Glutamatergic neuron (in vitro differentiated cells): ENCODE data around the gene COQ3. TPM values are rescaled to one million over a fixed set of nuclear protein-coding genes. Genes with fewer than 3 reads are reported as not detected.

Experiments used
- DNase-seq: peaks from one replicate; pipeline ENCODE4 v3.0.0; 2022
- H3K27ac Mint-ChIP-seq: one replicate; pipeline ENCODE4 v1.8.0; 2020; ENCODE audit warnings: mild to moderate bottlenecking, mixed read lengths, inconsistent platforms; ENCODE audit not compliant: unreplicated experiment
- H3K27me3 Mint-ChIP-seq: one replicate; pipeline ENCODE4 v1.8.0; 2020; ENCODE audit warnings: mild to moderate bottlenecking, moderate library complexity, mixed read lengths, inconsistent platforms; ENCODE audit not compliant: unreplicated experiment
- H3K36me3 Mint-ChIP-seq: one replicate; pipeline ENCODE4 v1.8.0; 2020; ENCODE audit warnings: mild to moderate bottlenecking, mixed read lengths, inconsistent platforms; ENCODE audit not compliant: unreplicated experiment
- H3K4me1 Mint-ChIP-seq: one replicate; pipeline ENCODE4 v1.8.0; 2020; ENCODE audit warnings: mild to moderate bottlenecking, low read depth, mixed read lengths, inconsistent platforms; ENCODE audit not compliant: unreplicated experiment
- H3K4me3 Mint-ChIP-seq: one replicate; pipeline ENCODE4 v1.8.0; 2020; ENCODE audit warnings: mild to moderate bottlenecking, mixed read lengths, inconsistent platforms; ENCODE audit not compliant: unreplicated experiment
- H3K9me3 Mint-ChIP-seq: one replicate; pipeline ENCODE4 v1.8.0; 2020; ENCODE audit warnings: mild to moderate bottlenecking, moderate library complexity, mixed read lengths, inconsistent platforms; ENCODE audit not compliant: unreplicated experiment
- total RNA-seq: library from RNA; stranded (reverse); fragmentation: NEBNext Ultra II Directional; extraction: Animal tissue kit (Norgen Biotek cat#: 25700); gene quantifications from one replicate; pipeline ENCODE4 v1.2.1, GENCODE V29; 2021; ENCODE audit not compliant: unreplicated experiment
- TF ChIP-seq, protein P1 (sequence below): fragments of 200-600 bp; sonication (generic); IDR thresholded peaks from one replicate; pipeline ENCODE4 v1.5.0; 2021; ENCODE audit not compliant: partially characterized antibody, unreplicated experiment

COQ3 gene
- total RNA-seq, 1 donor from 2014 or later: 3.8 TPM

DNA sequence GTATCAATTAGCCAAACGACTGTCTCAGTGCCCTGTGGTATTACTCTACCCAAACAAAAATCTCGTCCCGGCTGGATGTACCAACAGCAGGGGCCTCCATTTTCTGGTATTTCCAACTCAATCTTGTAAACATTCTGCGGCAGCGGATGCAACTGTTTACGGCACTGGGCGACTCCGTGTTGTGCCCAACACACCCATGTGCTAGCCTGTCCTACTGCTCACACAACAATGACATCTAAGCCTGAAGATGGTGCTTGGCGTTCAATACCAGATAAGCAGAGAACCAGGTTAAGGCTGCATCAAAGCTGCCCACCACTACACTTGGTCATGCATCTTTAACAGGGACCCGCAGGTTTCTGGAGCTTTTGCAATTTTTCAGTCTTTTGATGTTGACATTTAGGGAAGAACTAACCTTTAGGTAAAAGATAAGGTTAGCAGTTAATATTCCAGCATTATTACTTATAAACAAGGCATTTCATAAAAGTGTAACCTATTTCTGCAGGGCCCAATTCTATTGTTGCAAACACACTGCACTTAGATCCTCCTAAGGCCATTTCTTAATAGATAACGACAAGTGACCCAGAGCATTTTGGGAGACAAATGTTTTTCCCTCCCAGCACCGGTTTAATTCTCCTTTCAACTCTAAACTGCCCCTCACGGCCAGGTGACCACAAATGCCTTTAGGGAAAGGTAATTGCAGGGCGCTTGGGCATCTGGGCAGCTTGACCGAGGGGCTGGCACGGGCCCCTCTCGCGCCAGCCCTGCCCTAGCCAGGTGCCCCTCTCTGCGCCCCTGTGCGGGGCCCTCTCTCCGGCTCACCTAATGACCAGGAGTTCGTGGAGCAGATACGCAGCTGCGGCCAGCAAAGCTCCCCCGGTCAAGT lies 45.5 kb downstream of the COQ3 start:
- peak overlapping the region; percentile 92 for H3K4me3 Mint-ChIP-seq
- peaks cover 4% of the 10 kb centered on the region for H3K9me3 Mint-ChIP-seq
- peak overlapping the region; percentile 93 for H3K27ac Mint-ChIP-seq
- peaks cover 12% of the 10 kb centered on the region for H3K4me1 Mint-ChIP-seq
- no peak for DNase-seq
- peaks cover 5% of the 10 kb centered on the region for H3K27me3 Mint-ChIP-seq
- no peaks in the 10 kb centered on the region for H3K36me3 Mint-ChIP-seq
- TF ChIP-seq, protein P1, sequence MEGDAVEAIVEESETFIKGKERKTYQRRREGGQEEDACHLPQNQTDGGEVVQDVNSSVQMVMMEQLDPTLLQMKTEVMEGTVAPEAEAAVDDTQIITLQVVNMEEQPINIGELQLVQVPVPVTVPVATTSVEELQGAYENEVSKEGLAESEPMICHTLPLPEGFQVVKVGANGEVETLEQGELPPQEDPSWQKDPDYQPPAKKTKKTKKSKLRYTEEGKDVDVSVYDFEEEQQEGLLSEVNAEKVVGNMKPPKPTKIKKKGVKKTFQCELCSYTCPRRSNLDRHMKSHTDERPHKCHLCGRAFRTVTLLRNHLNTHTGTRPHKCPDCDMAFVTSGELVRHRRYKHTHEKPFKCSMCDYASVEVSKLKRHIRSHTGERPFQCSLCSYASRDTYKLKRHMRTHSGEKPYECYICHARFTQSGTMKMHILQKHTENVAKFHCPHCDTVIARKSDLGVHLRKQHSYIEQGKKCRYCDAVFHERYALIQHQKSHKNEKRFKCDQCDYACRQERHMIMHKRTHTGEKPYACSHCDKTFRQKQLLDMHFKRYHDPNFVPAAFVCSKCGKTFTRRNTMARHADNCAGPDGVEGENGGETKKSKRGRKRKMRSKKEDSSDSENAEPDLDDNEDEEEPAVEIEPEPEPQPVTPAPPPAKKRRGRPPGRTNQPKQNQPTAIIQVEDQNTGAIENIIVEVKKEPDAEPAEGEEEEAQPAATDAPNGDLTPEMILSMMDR: no peak

DNA sequence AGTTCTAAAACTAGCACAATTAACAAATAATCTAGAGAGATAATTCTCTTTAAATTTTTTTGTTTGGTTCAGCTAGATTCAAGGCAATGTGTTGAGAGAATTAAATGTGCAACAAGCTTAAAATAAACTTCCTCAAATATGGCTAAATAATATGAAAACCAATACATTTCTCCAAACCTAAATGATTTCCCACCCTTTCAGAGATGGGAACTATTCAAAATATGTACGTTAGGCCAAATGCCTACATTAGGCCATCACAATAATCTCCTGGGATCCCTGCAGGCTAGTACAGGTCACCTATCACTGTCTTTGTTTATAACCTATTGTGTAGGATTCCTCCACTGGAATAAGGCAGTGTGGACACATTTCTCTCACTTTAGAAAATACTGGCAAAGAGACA lies 46.2 kb downstream of the COQ3 start:
- peaks cover 4% of the 10 kb centered on the region for H3K9me3 Mint-ChIP-seq
- H3K36me3 Mint-ChIP-seq: no peaks in the 10 kb centered on the region
- peak overlapping the region; percentile 86 for H3K27ac Mint-ChIP-seq
- DNase-seq: no peak
- TF ChIP-seq, protein P1: no peak
- H3K4me3 Mint-ChIP-seq: peak overlapping the region; percentile 92
- H3K27me3 Mint-ChIP-seq: peaks cover 5% of the 10 kb centered on the region
- H3K4me1 Mint-ChIP-seq: peaks cover 12% of the 10 kb centered on the region

DNA sequence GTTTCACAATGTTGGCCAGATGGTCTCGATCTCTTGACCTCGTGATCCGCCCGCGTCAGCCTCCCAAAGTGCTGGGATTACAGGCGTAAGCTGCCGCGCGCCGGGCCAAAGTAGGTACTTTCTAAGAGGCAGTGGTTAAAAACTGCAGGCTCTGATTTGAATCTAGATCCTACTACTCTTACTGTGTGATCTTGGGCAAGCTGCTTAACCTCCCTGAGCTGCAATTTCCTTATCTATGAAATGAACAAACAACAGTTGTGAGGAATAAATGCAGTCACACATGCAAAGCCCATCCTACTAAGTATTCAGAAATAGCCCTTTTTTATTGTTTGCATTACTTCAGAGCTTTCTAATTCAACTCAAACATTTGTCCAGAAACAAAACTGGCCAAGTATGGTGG lies 47.4 kb downstream of the COQ3 start:
- H3K36me3 Mint-ChIP-seq: no peaks in the 10 kb centered on the region
- no peak for DNase-seq
- no peak overlapping the region for H3K27ac Mint-ChIP-seq
- H3K9me3 Mint-ChIP-seq: peaks cover 4% of the 10 kb centered on the region
- H3K4me3 Mint-ChIP-seq: peak overlapping the region; percentile 92
- H3K27me3 Mint-ChIP-seq: peaks cover 3% of the 10 kb centered on the region
- H3K4me1 Mint-ChIP-seq: peaks cover 12% of the 10 kb centered on the region
- TF ChIP-seq, protein P1: no peak

DNA sequence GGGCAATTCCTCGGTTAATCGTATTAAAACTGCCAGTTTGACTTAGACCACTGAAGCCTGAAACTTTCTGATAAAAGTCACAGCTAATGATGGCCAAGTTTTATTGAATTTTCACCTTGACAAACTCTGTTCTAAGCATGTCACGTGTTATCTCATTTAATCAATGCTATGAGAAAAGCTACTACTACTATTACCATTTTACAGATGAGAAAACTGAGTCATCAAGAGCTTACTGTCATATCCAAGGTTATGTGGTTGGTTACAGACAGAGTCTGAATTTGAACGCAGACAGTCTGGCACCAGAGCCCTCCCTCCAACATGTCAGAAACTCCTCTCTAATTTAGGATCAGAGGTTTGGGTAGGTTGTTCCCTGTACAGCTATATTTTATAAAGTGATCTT lies 48.8 kb downstream of the COQ3 start:
- DNase-seq: no peak
- H3K4me1 Mint-ChIP-seq: peaks cover 8% of the 10 kb centered on the region
- H3K9me3 Mint-ChIP-seq: peaks cover 4% of the 10 kb centered on the region
- H3K4me3 Mint-ChIP-seq: no peak overlapping the region
- H3K36me3 Mint-ChIP-seq: no peaks in the 10 kb centered on the region
- TF ChIP-seq, protein P1: no peak
- no peaks in the 10 kb centered on the region for H3K27me3 Mint-ChIP-seq
- H3K27ac Mint-ChIP-seq: no peak overlapping the region

DNA sequence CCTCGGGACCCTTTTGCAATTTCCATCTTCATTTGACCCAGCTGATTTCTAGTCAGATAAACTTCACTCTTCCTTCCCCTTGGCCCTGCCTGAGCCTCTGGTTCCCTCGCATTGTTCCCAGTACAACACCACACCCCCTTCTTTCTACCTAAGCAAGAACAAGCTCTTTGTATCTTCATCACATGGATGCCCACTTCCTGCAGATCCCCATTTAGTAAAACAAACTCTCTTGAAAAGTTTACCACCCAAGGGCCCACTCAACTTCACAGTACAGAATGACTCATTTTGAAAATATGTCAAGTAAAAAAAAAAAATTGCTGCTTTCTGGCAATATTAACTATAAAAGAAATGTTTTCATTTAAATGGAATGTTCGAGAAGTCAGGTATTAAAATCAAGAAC lies 49.7 kb downstream of the COQ3 start:
- no peak overlapping the region for H3K27ac Mint-ChIP-seq

More for the DNA sequence above, 49.7 kb downstream of the COQ3 start:
- Mint-ChIP-seq H3K4me3 (peak overlapping the region; percentile 5), H3K36me3 (no peaks in the 10 kb centered on the region), H3K4me1 (peaks cover 8% of the 10 kb centered on the region), H3K9me3 (peaks cover 4% of the 10 kb centered on the region), H3K27me3 (no peaks in the 10 kb centered on the region)
- no peak for DNase-seq
- TF ChIP-seq, protein P1: no peak
